GM10847 (cell line): Measurements from ENCODE around the gene MAK.

Experiments used
- POLR2A ChIP-seq: IDR thresholded peaks from 2 replicates; pipeline ENCODE4 v1.6.1; 2011; ENCODE audit not compliant: insufficient read length; ENCODE audit errors: extremely low read depth

The MAK gene

GRCh38 chr6:10837995-10838793, at the start of gene MAK:
Gene MAK (minus strand): TSS chr6:10838539. CDS start chr6:10830648, 7,891 bp downstream.
- peak; percentile 55 for TF ChIP-seq POLR2A

GRCh38 chr6:10886691-10887502, 48.6 kb upstream of the MAK start, which contains the start of gene SYCP2L:
Gene SYCP2L (plus strand): TSS chr6:10887052. CDS start chr6:10887127, 75 bp downstream.
- no peak for TF ChIP-seq POLR2A

- TF ChIP-seq POLR2A, result no peak
These were observed 46.1 kb upstream of the MAK start for GRCh38 chr6:10884245-10884972.

- TF ChIP-seq POLR2A, result no peak
These were observed 45.2 kb upstream of the MAK start for GRCh38 chr6:10883312-10884244.

- TF ChIP-seq POLR2A, result no peak
These were observed 44.4 kb upstream of the MAK start for GRCh38 chr6:10882657-10883171.

- no peak for TF ChIP-seq POLR2A
These were observed 42.0 kb upstream of the MAK start for GRCh38 chr6:10880366-10880765.

- TF ChIP-seq POLR2A, result no peak
These were observed 39.5 kb upstream of the MAK start for GRCh38 chr6:10877871-10878270.

GRCh38 chr6:10877012-10877411, 38.7 kb upstream of the MAK start:
- no peak for TF ChIP-seq POLR2A

GRCh38 chr6:10875026-10875425, 36.7 kb upstream of the MAK start:
- no peak for TF ChIP-seq POLR2A

- no peak for TF ChIP-seq POLR2A
These were observed 35.9 kb upstream of the MAK start for GRCh38 chr6:10874207-10874606.

- TF ChIP-seq POLR2A, result no peak
These were observed 35.0 kb upstream of the MAK start for GRCh38 chr6:10873374-10873773.

- TF ChIP-seq POLR2A, result no peak
These were observed 29.6 kb upstream of the MAK start for GRCh38 chr6:10867952-10868351.

- TF ChIP-seq POLR2A, result no peak
These were observed 24.0 kb upstream of the MAK start for GRCh38 chr6:10862361-10862760.

- TF ChIP-seq POLR2A, result no peak
These were observed 22.7 kb upstream of the MAK start for GRCh38 chr6:10861086-10861485.

GRCh38 chr6:10857259-10857658, 18.9 kb upstream of the MAK start:
- TF ChIP-seq POLR2A, result no peak
